Esophagus muscularis mucosa (tissue), 4 donors: ENCODE results near the gene KRT39. TPM values are rescaled to one million over a fixed set of nuclear protein-coding genes. Genes with fewer than 3 reads are reported as not detected.

Source experiments
- DNase-seq: peaks from one replicate; pipeline ENCODE4 v3.0.0-alpha.2; 2017; ENCODE audit errors: extremely low spot score
- H3K27ac ChIP-seq, 4 donors: fragments of 200-600 bp; sonication (generic); replicated peaks in 1 of 4; 1 replicate in 3 of 4; 2 replicates in 1 of 4; pipeline ENCODE4 v1.5.1; 2016 to 2019; ENCODE audit warnings: mild to moderate bottlenecking in 1 of 4
- H3K27me3 ChIP-seq, 4 donors: fragments of 200-600 bp; sonication (generic); one replicate each; pipeline versions ENCODE4 v1.5.1 to v1.6.0; 2016 to 2019
- H3K36me3 ChIP-seq, 4 donors: fragments of 200-600 bp; sonication (generic); one replicate each; pipeline ENCODE4 v1.5.1; 2016 to 2019
- H3K4me1 ChIP-seq, 4 donors: fragments of 200-600 bp; sonication (generic); one replicate each; pipeline ENCODE4 v1.5.1; 2016 to 2019
- H3K4me3 ChIP-seq, 4 donors: fragments of 200-600 bp; sonication (generic); 1 replicate in 2 of 4; 2 replicates in 2 of 4; pipeline ENCODE4 v1.5.1; 2016 to 2019; ENCODE audit warnings: mild to moderate bottlenecking in 4 of 4, moderate library complexity in 1 of 4
- H3K9me3 ChIP-seq, 4 donors: fragments of 200-600 bp; sonication (generic); 1 replicate in 3 of 4; 2 replicates in 1 of 4; pipeline ENCODE4 v1.5.1; 2016 to 2019
- EP300 ChIP-seq: sonication (generic); formaldehyde crosslinking; IDR thresholded peaks from one replicate; pipeline ENCODE4 v1.6.1; 2017; ENCODE audit warnings: antibody characterized with exemption
- POLR2A ChIP-seq: fragments of 450-650 bp; IDR thresholded peaks from one replicate; pipeline ENCODE4 v1.6.1; 2017; ENCODE audit warnings: antibody characterized with exemption, moderate library complexity, mild to moderate bottlenecking, low read depth
- POLR2AphosphoS5 ChIP-seq, 2 donors: sonication (generic); formaldehyde crosslinking; IDR thresholded peaks; one replicate each; pipeline ENCODE4 v1.6.1; 2017; ENCODE audit warnings: antibody characterized with exemption in 2 of 2
- WGBS: methylation state at CpG from one replicate; pipeline ENCODE4 v1.1.5; 2018; 5-methylcytosine and 5-hydroxymethylcytosine counted together
- intact Hi-C: fragments of 100-400 bp; cut with DNase I; formaldehyde crosslinking; loops from one replicate; pipeline ENCODE4 v1.15.1; 2023
- total RNA-seq, 4 donors: library from RNA; depleted of rRNA; stranded (reverse); fragments of >200 nt; gene quantifications; one replicate each; pipeline versions ENCODE4 v1.1.0 to v1.2.1, GENCODE V29; 2016
- TF ChIP-seq, protein P1 (sequence below), 3 experiments: fragments of 200-600 bp in 2 of 3; fragments of 450-650 bp in 1 of 3; sonication (generic) in 2 of 3; IDR thresholded peaks; one replicate each; pipeline ENCODE4 v1.5.1; 2017 to 2019; ENCODE audit warnings: antibody characterized with exemption in 3 of 3, mild to moderate bottlenecking in 2 of 3, moderate library complexity in 1 of 3

KRT39 gene
- not detected for total RNA-seq

DNA sequence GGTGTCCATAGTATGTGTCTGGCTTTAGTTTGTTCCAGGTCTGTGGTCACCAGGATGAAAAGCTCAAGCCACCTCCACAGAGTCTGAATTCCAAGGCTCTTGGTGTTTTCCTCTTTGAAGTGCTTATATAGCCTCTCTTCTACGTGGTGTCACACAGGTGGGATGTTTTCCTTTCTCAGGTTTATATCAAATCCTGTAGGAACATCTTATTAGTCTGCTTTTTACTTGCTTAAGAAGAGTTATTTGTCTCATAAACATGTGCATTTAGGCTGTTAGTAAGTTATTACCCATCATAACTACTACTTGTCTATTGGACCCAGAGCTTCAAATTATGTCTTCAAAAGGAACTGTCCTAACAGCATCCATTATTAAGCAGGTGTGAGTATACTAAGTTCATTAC lies at the start of gene KRT39:
KRT39 (minus strand) TSS at position 101 of the 400 bp plus-strand sequence; CDS start at position 9, 92 bp downstream.
- H3K4me3 ChIP-seq = no peak within 1 kb of the TSS
- no peaks in the 10 kb centered on the region for H3K4me1 ChIP-seq
- TF ChIP-seq POLR2AphosphoS5 (IDR thresholded peaks at IDR 0.05) (no peak), POLR2A (no peak), EP300 (no peak)
- TF ChIP-seq, protein P1, sequence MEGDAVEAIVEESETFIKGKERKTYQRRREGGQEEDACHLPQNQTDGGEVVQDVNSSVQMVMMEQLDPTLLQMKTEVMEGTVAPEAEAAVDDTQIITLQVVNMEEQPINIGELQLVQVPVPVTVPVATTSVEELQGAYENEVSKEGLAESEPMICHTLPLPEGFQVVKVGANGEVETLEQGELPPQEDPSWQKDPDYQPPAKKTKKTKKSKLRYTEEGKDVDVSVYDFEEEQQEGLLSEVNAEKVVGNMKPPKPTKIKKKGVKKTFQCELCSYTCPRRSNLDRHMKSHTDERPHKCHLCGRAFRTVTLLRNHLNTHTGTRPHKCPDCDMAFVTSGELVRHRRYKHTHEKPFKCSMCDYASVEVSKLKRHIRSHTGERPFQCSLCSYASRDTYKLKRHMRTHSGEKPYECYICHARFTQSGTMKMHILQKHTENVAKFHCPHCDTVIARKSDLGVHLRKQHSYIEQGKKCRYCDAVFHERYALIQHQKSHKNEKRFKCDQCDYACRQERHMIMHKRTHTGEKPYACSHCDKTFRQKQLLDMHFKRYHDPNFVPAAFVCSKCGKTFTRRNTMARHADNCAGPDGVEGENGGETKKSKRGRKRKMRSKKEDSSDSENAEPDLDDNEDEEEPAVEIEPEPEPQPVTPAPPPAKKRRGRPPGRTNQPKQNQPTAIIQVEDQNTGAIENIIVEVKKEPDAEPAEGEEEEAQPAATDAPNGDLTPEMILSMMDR (IDR thresholded peaks at IDR 0.05) = no peak
- intact Hi-C loops = no loop called here
- H3K27ac ChIP-seq = no peak within 1 kb of the TSS
- no peak for DNase-seq
- WGBS = 59% methylated on average over 1 of the region's 1 CpG
- H3K9me3 ChIP-seq = peaks cover 0 to 4% (median 0%) of the 10 kb centered on the region in 4 donors
- H3K27me3 ChIP-seq = no peaks in the 10 kb centered on the region
- H3K36me3 ChIP-seq = no peaks in the 10 kb centered on the region

GRCh38 chr17:41015454-41015853 lies 48.7 kb upstream of the KRT39 start:
- H3K27ac ChIP-seq = no peak overlapping the region
- TF ChIP-seq EP300 = no peak
- no peak for TF ChIP-seq POLR2AphosphoS5 (IDR thresholded peaks at IDR 0.05)
- TF ChIP-seq, protein P1 (IDR thresholded peaks at IDR 0.05) = no peak
- TF ChIP-seq POLR2A = no peak
- 79% methylated on average over 7 of the region's 7 CpGs for WGBS
- H3K27me3 ChIP-seq = peaks cover 0 to 6% (median 0%) of the 10 kb centered on the region in 4 donors
- no peak overlapping the region for H3K4me3 ChIP-seq
- H3K36me3 ChIP-seq = no peaks in the 10 kb centered on the region
- H3K9me3 ChIP-seq = no peaks in the 10 kb centered on the region
- no peaks in the 10 kb centered on the region for H3K4me1 ChIP-seq
- intact Hi-C loops = no loop called here
- no peak for DNase-seq

DNA sequence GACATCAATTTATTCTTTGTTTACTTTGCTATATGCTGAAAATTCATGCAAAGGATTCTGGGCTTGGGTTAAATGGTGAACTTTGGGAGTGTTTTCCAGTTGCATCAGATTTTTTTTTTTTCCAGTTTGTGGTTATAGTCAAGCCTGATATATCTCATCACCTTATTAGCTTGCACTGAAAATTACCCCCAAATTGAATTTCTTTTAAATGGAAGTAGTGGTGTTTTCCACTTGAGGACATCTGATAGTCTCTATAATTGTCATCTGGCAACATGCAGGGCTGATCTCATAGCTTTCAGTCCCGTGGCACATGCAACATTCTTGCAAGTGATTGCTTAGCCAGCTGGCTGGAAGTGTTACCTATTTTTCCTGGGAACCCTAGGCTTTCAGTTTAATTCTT lies 46.9 kb upstream of the KRT39 start:
- Histone ChIP-seq H3K27me3 (peaks cover 0 to 6% (median 0%) of the 10 kb centered on the region in 4 donors), H3K27ac (no peak overlapping the region), H3K4me3 (no peak overlapping the region), H3K36me3 (no peaks in the 10 kb centered on the region), H3K4me1 (no peaks in the 10 kb centered on the region), H3K9me3 (no peaks in the 10 kb centered on the region)
- intact Hi-C loops = no loop called here
- no peak for TF ChIP-seq EP300
- no peak for TF ChIP-seq POLR2A
- no peak for TF ChIP-seq POLR2AphosphoS5 (IDR thresholded peaks at IDR 0.05)
- TF ChIP-seq, protein P1 (IDR thresholded peaks at IDR 0.05) = no peak
- DNase-seq = no peak
- 33% methylated on average over 1 of the region's 1 CpG for WGBS

DNA sequence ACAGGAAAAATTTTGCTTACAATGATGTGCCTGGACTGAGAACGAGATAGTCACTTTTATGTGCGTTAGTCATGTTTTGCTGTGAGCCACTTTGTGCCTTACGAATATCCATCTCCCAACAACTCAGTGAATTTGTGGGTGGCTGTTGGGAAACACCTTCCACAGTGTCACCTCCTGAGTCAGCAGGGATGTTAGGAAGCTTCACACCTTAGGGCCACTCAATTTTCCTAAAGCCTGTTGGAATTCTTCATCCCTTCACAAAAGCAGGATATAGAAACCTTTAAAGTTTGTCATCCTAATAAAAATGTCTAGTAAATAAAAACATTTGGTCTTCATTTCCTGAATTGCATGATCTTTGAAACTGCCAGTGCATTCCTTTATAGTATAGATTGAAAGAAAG lies 46.4 kb upstream of the KRT39 start:
- no peak for DNase-seq
- H3K4me3 ChIP-seq = no peak overlapping the region
- intact Hi-C loops = no loop called here
- 72% methylated on average over 3 of the region's 3 CpGs for WGBS
- H3K27ac ChIP-seq = no peak overlapping the region
- H3K9me3 ChIP-seq = no peaks in the 10 kb centered on the region
- TF ChIP-seq POLR2A (no peak), EP300 (no peak), POLR2AphosphoS5 (IDR thresholded peaks at IDR 0.05) (no peak)
- TF ChIP-seq, protein P1 (IDR thresholded peaks at IDR 0.05) = no peak
- H3K4me1 ChIP-seq = no peaks in the 10 kb centered on the region
- peaks cover 0 to 6% (median 0%) of the 10 kb centered on the region in 4 donors for H3K27me3 ChIP-seq
- no peaks in the 10 kb centered on the region for H3K36me3 ChIP-seq
